NCI-H2196 (cell line): ENCODE data around the gene LENEP.

Source experiments
- DNase-seq: peaks from one replicate; lab custom pipeline; 2025; ENCODE audit not compliant: unreplicated experiment; lab: John Stamatoyannopoulos, UW

Gene LENEP

GRCh38 chr1:154993572-154994268, at the start of gene LENEP:
TSS of gene LENEP (plus strand) at chr1:154993586. CDS start at chr1:154993608, 22 bp downstream.
- no peak for DNase-seq

GRCh38 chr1:154943649-154944400, 49.6 kb upstream of the LENEP start:
- DNase-seq: peak; percentile 30

- DNase-seq: no peak
Observed at GRCh38 chr1:154944401-154945159, 48.8 kb upstream of the LENEP start.

- no peak for DNase-seq
Observed at GRCh38 chr1:154945160-154945961, 48.0 kb upstream of the LENEP start.

- DNase-seq: no peak
Observed at GRCh38 chr1:154945962-154946850, 47.2 kb upstream of the LENEP start.

- DNase-seq: no peak
Observed at GRCh38 chr1:154948079-154948478, 45.3 kb upstream of the LENEP start.

GRCh38 chr1:154951901-154952657, 41.3 kb upstream of the LENEP start:
- no peak for DNase-seq

- no peak for DNase-seq
Observed at GRCh38 chr1:154952664-154953063, 40.7 kb upstream of the LENEP start.

- no peak for DNase-seq
Observed at GRCh38 chr1:154953611-154954038, 39.8 kb upstream of the LENEP start.

- no peak for DNase-seq
Observed at GRCh38 chr1:154954541-154954940, 38.8 kb upstream of the LENEP start.

GRCh38 chr1:154955039-154955717, 38.2 kb upstream of the LENEP start:
- DNase-seq: peak; percentile 89

- DNase-seq: peak; percentile 86
Observed at GRCh38 chr1:154955718-154956543, 37.5 kb upstream of the LENEP start, which contains the start of gene PBXIP1. TSS of gene PBXIP1 (minus strand) at chr1:154956099. CDS start at chr1:154953721, 2,378 bp downstream.

GRCh38 chr1:154956544-154956941, 36.8 kb upstream of the LENEP start:
- no peak for DNase-seq

GRCh38 chr1:154957091-154957657, 36.2 kb upstream of the LENEP start:
- no peak for DNase-seq

GRCh38 chr1:154958036-154958435, 35.4 kb upstream of the LENEP start:
- no peak for DNase-seq

GRCh38 chr1:154958681-154959425, 34.5 kb upstream of the LENEP start:
- no peak for DNase-seq

- no peak for DNase-seq
Observed at GRCh38 chr1:154959426-154959780, 34.0 kb upstream of the LENEP start.
